HG03565 (cell line): ENCODE data around the gene RTCA.
"Not testable (repeated sequence)": the region's sequence is repeated elsewhere in the genome, so short reads cannot be mapped to it uniquely, and the experiment has no call there.

Source experiments
- ATAC-seq: cut with Tn5 transposase; IDR thresholded peaks from one replicate; pipeline ENCODE4 v1.9.1; 2021; ENCODE audit warnings: mild to moderate bottlenecking, moderate library complexity; ENCODE audit not compliant: unreplicated experiment

The RTCA gene

DNA sequence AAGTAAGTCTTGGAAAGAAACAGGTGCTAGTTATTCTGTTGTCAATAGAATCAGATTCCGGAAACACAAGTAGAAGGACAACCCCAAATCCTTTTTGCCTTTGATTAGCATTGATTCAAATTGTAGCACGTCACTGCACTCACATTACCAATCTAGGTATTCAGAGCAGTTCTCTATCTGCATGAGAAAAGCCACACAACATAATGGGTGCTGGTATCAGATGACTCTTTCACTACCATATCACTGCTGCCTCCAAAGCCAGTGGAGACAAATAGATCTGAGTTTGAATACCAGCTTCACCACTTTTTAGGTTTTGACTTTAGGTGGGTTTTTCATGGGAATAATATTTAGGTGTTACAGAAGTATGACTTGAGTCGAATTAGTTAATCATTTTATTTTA lies 38.9 kb downstream of the RTCA start:
- no peak for ATAC-seq

DNA sequence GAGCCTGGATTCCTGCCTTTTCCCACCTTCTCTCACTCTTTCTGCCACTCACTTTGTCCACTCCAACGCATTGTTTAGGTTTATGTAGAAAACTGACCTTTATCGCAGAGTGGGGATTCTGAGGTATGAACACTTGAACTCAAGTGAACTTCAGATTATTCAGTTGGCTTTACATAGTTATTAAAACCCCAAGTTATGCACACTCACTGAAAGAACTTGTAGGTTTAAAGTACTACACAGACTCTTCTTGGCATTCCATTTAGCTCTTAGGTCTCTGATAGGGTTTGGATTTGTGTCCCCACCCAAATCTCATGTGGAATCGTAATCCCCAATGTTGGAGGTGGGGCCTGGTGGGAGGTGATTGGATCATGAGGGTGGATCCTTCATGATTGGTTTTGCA lies 39.9 kb downstream of the RTCA start:
- no peak for ATAC-seq

DNA sequence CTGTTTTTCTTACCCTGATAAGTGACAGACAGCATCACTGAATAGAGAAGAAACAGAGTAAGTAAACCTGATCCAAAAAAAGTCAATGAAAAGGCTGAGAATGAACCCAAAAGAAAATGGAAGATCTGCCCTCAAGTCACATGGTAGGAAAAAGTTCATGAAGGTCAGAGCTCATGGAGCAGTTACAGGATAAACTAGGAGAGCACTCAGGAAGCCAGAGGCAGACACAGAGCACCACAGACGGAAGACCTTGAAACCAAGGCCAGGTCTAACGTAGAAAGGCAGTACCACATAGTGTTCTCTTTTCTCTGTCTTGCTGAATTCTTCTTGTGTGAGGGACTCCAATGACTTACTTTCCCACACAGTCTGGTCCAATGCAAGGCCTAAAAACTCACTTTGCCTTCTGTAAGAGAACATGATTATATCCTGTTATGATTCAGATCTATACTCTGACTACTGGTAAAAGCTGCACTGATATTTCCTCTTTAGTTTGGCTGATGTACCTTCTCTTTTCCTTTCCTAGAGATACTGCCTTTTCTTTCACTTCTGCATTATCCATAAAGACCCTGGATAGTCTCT lies 40.8 kb downstream of the RTCA start:
- no peak for ATAC-seq

DNA sequence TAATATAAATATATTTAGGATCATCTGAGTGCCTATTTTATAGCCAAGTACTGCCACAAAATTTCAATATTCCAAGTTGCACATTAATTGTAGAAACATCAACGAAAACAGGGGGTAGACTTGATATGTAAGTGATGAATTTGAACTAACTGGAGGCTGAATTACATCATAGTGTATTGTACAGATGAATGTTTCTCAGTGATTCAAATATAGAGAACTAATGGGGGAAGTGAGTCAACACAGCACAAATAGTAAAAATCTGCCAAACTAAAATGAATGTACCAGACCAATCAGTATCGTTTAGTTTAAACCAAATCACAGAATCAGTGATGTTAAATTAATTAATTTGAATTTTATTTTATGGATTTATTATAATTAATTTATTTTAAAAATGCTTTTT lies 42.8 kb downstream of the RTCA start:
- peak; percentile 55 for ATAC-seq

DNA sequence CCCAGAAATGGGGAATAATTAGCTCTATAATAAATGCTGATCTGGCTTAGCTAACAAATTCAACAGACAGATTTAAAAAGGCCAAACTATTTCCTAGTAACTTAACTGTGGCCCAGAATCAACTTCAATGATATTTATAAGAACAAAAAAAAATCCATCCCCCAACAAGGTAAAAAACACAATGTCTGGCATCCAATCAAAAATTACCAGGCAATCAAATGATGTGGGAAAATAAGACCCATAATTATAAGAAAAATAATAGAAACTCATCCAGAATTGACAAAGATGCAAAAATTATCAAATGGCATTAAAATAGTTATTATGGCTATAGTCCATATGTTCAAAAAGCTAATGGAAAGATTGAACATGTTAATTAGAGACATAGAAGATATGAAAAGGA lies 43.8 kb downstream of the RTCA start:
- ATAC-seq: no peak

DNA sequence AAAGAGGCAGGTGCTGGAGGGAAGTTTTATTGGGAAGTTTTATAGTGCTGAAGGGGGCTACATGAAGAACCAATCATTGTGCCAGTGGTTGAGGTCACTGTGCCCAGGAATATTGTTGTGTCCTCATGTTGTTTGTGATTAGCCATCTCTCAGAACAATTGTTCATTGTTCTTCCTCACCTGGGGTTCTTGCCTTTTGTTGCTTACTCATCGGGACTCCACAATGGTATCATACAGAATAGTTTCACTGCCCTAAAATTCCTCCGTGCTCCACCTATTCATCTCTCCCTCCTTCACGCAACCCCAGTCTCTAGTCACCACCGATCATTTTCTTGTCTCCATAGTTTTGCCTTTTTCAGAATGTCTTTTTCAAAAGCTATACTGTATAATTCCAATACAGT lies 47.4 kb downstream of the RTCA start:
- no peak for ATAC-seq

DNA sequence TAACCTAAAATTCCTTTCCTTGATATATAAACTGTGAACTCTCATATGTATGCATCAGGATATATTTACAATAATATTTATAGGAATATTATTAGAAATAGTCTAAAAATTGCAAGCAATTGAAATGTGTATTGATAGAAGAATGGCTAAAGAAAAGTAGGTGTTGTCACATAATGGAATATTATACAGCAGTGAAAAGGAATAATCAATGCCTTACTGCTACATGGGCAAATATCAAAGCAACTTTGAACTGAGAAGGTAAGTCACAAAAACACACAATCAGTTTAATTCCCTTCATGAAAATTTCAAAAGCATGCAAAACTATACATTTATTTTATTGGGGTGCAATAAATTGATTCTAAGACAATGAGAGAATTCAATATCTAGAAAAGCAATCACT lies 50.6 kb downstream of the RTCA start:
- ATAC-seq: no peak

DNA sequence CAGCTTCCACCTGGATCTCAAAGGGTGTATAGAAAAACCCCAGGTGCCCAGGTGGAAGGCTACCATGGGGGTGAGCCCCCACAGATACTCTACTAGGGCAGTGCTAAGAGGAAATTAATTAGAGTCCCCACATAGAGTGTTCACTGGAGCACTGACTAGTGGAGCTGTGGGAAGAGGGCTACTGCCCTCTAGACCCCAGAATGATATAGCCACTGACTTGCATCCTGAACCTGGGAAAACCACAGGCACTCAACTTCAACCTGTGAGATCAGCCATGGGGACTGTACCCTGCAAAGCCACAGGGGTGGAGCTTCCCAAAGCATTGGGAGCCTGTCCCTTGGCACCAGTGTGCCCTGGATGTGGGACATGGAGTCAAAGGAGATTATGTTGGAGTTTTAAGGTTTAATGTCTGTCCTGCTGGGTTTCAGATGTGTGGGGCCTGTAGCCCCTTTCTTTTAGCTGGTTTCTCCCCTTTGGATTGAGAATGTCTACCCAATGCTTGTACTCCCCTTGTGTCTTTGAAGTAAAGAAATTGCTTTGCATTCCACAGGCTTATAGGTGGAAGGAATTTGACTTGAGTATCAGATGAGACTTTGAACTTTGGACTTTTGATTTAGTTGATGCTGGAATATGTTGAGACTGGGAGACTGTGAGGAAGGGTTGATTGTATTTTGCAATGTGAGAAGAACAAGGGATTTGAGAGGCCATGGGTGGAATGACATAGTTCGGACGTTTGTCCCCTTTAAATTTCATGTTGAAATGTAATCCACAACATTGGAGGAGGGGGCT lies 54.5 kb downstream of the RTCA start:
- no peak for ATAC-seq

DNA sequence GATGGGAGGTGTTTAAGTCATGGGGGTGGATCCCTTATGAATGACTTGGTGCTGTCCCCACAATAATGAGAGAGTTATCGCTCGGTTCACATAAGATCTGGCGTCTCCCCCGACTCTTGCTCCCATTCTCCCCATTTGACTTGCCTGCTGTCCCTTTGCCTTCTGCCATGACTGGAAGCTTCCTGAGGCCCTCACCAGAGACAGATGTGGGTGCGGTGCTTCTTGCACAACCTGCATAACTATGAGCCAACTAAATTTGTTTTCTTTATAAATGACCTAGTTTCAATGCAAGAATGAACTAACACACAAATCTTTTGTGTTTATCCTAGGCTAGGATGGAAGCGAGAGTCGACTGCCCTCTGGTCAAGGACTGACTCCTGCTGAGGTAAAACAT lies 55.1 kb downstream of the RTCA start:
- ATAC-seq: no peak

DNA sequence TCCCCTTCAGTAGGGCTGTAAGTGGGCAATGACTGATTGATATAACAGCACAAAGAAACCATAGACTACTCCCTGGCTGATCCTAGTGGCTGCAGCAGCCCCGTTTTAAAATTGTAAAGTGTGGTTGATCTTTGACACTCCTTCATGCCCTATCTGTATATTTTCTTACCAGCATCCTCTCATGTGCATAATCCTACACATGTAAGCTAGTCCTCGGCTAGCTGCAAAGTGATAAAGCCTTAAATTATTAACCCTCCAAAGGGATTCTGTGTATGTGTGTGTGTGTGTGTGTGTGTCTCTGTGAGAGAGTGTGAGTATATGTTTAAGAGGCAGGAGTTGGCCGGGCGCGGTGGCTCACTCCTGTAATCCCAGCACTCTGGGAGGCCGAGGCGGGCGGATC lies 55.5 kb downstream of the RTCA start:
- no peak for ATAC-seq

DNA sequence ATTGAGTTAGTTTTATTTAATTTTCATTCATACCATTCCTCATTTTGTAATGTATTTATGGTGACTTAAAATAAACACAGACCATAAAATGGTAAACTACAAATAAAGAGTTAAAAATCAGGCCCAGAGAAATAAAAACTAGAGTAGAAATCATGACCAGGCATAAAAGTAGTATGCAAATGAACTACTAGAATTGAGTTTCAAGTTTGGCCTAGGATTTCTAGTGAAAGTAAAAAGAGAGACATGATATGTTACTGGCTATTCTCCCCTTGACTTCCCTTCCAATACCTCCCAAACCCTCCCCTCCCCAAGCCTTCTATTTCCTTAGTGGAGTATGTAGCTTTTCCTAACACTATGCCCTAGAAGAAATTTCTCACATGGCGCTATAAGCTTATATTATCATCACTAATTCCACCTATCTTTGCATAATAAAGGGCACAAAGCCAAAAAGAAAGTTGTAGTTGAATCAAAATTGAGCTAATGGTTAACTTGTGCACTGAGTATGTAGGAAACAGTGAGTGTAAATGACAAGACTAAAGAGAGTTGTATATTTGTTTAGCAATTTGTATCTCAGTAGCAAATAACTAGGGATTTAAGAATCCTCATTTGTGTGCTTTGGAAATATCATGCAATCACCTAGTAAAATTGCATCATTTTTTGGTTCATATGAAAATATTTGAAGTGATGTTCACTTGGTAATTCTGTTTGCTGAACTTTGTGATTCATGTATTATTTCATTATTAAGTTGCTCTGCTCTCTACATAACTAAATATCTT lies 56.6 kb downstream of the RTCA start:
- no peak for ATAC-seq

DNA sequence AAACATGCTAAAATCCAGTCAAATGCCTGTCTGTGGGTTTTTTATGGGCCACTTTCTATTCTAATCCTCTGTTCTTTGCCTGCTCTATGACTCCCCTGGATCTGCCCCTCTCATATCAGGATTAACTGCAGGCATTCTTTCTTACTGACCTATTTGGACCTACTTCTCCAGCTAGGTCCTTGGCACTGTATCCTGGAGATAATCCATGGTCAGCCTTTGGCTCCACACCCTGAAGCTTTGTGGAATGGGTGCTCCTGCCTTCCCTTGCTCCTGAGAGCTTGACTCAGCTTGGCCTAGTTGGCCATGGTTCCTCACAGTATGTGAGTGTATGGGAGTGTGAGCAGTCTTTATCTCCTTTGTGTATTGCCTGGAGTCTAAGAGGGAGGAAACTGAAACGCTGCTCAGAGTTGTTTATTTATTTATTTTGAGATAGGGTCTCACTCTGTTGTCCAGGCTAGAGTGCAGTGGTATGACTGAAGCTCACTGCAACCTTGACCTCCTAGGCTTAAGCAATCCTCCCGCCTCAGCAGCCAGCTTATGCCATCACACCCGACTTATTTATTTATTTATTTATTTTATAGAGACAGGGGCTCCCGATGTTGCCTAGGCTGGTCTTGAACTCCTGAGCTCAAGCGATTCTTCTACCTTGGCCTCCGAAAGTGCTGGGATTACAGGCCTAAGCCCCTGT lies 57.5 kb downstream of the RTCA start:
- no peak for ATAC-seq

DNA sequence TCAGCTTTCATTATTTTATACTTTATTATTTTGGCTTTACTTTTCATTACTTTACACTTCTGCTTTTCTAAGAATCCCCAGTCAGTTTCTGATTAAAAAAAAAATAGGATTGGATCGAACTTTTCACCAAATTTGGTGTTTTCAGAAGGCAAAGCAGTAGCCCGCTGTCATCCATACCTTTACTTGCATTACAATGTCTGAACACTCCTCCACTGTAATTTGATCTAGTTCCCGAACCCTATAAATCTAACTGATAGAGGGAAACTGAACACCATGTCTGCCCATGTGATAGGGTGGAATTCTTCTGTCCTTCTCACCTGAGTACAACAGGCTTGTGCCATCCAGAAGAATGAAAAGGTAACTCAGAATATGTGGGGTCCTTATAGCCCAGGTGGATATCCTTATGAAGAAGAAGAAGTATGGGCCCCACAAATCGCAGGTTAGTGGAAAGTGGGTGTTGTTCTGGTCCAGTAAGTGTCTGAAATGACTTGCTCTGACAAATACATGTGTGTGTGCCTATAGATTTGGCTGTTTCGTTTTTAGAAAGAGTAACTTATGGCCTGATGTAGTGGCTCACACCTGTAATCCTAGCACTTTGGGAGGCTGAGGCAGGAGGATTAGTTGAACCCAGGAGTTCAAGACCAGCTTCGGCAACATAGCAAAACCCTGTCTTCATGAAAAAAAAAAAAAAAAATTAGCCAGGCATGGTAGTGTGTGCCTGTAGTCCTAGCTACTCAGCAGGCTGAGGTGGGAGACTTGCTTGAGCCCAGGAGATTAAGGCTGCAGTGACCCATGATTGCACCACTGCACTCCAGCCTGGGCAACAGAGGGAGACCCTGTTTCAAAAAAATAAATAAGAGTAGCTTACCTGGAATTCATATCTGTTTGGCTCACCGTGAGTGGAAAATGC lies 59.7 kb downstream of the RTCA start:
- ATAC-seq: no peak

DNA sequence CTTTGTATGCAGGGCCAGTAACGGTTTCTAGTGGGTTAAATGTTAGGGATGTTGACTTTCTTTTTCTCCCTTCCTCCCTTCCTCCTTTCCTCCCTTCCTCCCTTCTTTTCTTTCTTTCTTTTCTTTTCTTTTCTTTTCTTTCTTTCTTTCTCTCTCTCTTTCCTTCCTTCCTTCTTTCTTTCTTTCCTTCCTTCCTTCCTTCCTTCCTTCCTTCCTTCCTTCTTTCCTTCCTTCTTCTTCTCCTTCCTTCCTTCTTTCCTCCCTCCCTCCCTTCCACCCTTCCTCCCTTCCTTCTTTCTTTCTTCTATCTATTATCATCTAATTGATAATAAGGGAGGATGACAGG lies 60.3 kb downstream of the RTCA start:
- not testable (repeated sequence) for ATAC-seq

DNA sequence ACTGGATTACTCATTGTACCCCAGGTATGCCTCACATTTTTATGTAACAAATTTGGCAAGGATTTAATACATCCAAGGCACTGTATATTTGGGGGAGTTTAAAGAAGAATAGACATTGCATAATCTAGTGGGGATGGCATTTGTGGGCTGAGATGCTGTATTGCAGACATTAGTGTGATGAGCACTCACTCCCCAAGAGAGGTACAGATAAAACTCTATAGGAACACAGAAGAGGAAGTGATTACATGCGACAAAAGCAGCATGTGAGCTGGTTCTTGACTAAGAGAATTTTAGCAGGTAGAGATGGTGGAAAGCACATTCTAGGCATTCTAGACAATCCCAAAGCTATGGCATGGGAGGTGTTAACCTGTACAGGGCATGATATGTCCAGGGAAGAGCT lies 62.1 kb downstream of the RTCA start:
- no peak for ATAC-seq

DNA sequence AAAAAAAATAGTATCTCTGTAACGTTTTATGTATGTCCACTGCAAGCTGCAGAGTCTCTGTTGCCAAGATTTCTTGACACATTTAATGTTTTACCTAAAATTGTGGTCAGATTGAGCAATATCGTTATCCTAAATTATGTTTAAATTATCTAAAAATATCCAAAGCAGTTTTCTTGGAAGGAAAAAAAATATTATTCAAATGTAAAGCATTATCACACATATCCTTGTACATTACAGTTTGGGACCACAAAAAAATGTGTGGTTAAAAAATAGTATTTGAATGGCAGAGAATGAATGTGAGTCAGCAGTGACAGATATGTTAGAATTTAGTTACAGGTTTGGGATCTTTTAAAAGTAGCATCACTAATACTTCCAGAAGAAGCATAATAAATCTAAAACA lies 65.1 kb downstream of the RTCA start:
- ATAC-seq: not testable (repeated sequence)

DNA sequence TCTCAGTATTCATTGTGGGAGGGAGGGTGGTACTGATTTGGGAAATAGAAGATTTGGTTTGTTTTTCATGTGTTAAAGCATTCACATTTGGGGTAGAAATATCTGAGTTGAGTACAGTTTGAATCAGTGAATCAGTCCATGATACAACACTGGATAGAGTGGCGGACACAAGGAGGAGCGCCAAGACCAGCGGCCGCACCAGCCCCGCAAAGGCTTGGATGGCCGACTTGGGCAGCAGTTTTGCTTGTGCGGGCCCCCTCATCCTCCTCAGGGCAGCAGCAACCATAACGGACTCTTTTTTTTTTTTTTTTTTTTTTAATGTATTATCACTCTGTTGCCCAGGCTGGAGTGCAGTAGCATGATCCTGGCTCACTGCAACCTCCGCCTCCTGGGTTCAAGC lies 66.3 kb downstream of the RTCA start:
- ATAC-seq: no peak

DNA sequence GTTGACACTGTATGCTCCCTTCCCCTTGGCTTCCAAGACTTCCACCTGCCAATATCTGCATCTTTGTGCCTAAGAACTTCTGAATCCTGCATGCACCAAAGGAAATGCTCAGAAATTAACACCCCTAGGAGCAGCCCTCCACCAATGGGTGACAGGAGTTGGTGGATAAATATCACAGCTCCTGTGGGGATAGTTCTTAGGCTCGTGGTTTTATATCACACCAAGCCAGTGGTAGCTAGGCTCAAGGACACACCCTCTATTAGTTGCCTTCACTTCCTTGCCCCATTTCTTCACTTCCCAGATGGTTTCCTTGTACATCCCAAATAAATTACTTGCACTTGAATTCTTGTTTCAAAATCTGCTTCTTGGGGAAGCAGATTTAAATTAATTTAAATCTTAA lies 69.4 kb downstream of the RTCA start:
- ATAC-seq: no peak

DNA sequence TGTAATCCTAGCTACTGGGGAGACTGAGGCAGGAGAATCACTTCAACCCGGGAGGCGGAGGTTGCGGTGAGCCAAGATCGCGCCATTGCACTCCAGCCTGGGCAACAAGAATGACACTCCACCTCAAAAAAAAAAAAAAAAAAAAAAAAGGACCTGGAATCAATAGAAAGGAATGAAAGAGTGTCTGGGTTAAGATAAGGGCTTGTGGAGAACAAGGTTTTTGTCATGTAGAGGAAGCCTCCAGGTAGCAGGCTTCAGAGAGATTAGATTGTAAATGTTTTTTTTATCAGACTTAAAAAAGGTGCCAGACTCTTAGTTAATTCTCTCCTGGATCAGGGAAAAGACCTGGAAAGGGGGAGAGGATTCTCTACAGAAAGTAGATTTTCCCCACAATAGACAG lies 71.9 kb downstream of the RTCA start:
- not testable (repeated sequence) for ATAC-seq

DNA sequence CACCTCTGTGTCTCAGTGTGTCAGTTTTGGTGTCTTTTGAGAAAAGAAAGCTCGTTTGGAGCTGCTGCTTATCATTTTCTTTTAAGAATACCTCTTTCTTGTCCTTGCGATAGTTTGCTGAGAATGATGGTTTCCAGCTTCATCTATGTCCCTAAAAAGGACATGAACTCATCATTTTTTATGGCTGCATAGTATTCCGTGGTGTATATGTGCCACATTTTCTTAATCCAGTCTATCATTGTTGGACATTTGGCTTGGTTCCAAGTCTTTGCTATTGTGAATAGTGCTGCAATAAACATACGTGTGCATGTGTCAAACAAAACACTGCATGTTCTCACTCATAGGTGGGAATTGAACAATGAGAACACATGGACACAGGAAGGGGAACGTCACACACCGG lies 73.7 kb downstream of the RTCA start:
- ATAC-seq: not testable (repeated sequence)

DNA sequence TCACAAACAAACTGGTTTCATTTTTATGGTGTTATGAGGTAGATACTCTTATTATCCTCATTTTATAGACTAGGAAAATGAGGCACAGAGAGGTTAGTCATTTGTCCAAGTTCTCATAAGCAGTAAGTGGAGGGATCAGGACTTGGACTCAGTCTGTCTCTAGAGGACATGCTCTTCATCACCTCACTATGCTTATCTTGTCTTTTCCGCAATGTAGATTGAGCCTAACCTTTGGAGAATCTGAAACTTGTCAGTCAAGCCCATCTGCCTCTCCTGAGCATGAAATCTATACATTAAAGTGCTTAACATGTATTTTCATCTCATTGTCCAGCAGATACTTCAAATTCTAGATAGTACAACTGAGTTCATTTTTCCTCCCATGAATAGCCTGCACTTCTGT lies 74.5 kb downstream of the RTCA start:
- no peak for ATAC-seq
